Activated CD4-positive, alpha-beta memory T cell treated with anti-CD3 and anti-CD28 coated beads for 36 hours (primary cell): Measurements from ENCODE around the gene RNF14. TPM values are rescaled to one million over a fixed set of nuclear protein-coding genes. Genes with fewer than 3 reads are reported as not detected.

Experiments
- CTCF ChIA-PET: fragments of 350-600 bp; sonication (Branson Sonifier 250); formaldehyde crosslinking; loops from one replicate; lab custom pipeline; 2021; ENCODE audit warnings: antibody characterized with exemption, inconsistent platforms; lab: Charles Lee
- POLR2A ChIA-PET: fragments of 350-600 bp; sonication (Branson Sonifier 250); formaldehyde crosslinking; loops from one replicate; lab custom pipeline; 2021; ENCODE audit warnings: antibody characterized with exemption; lab: Charles Lee
- DNase-seq: peaks from one replicate; pipeline ENCODE4 v3.0.0-alpha.2; 2020
- H3K27ac Mint-ChIP-seq: one replicate; pipeline ENCODE4 v1.8.0; 2021; ENCODE audit warnings: mixed read lengths
- H3K27me3 Mint-ChIP-seq: one replicate; pipeline ENCODE4 v1.8.0; 2021; ENCODE audit warnings: mixed read lengths
- H3K36me3 Mint-ChIP-seq: one replicate; pipeline ENCODE4 v1.8.0; 2021; ENCODE audit warnings: mixed read lengths
- H3K4me1 Mint-ChIP-seq: one replicate; pipeline ENCODE4 v1.8.0; 2021; ENCODE audit warnings: low read depth, mixed read lengths
- H3K4me3 Mint-ChIP-seq: one replicate; pipeline ENCODE4 v1.8.0; 2021; ENCODE audit warnings: mild to moderate bottlenecking, mixed read lengths
- H3K9me3 Mint-ChIP-seq: one replicate; pipeline ENCODE4 v1.8.0; 2021; ENCODE audit warnings: mixed read lengths
- intact Hi-C: fragments of 100-400 bp; cut with micrococcal nuclease; formaldehyde crosslinking; loops from one replicate; pipeline ENCODE4 v1.15.1; 2023
- total RNA-seq, 2 experiments: library from RNA; stranded (reverse); gene quantifications; one replicate each; pipeline ENCODE4 v1.2.3, GENCODE V29; 2021

Gene RNF14
- total RNA-seq, 2 experiments from 2014 or later: 34.6 to 39.5 TPM

DNA sequence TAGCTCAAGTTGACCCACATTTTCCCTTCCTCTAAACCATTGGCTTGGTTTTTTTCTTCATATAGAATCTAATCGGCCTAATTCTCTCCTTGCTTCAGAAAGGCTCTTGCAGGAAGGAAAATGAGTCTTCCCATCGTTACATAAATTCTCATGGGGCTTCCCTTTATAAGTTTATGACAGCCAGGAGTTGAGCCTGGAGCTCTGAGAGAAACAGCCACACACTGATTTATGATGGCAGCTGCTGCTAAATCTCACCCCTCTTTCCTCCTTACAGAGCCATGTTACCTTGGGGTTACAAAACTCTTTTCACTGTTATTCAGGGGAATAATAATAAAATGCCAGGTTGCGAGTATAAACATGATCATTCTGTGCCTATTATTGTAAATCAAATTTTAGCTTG, 5.2 kb upstream of the RNF14 start:
- DNase-seq: no peak
- Mint-ChIP-seq H3K27me3 (no peaks in the 10 kb centered on the region), H3K36me3 (no peaks in the 10 kb centered on the region), H3K4me3 (no peak overlapping the region), H3K4me1 (peaks cover 31% of the 10 kb centered on the region), H3K9me3 (no peaks in the 10 kb centered on the region), H3K27ac (no peak overlapping the region)
- ChIA-PET POLR2A (no interaction called here), CTCF (interaction anchor here (1.1 to 7.5 kb wide), 3 partner anchors 44 to 270 kb away, joined by 4 to 277 read pairs (median 5); no protein-coding TSS in a partner anchor)
- intact Hi-C loops: loop anchor here (10.0 kb wide), 1 partner anchor 639 kb away; the partner anchor contains the start of gene TAF7

DNA sequence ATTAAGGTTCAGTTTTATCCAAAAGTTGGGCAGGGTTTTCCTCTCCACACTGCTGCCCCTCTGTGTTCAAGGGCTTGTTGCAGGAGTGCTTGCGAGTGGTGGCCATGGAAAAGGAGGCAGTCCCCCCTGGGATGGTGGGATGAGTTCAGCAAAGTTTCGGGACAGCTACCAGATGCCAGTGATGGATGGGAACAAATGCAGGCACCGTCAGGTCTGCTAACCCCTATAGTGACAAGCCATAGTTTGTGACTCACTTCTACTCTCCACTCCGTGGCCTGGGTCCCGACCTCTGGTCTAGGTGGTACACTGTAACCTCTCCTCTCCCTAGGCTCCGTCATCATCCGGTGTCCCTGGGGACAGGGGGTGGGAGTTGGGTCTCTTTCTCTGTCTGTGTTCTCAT, 3.8 kb upstream of the RNF14 start:
- Mint-ChIP-seq H3K4me1 (peaks cover 25% of the 10 kb centered on the region), H3K27ac (no peak overlapping the region), H3K36me3 (peaks cover 5% of the 10 kb centered on the region), H3K4me3 (no peak overlapping the region), H3K27me3 (no peaks in the 10 kb centered on the region), H3K9me3 (no peaks in the 10 kb centered on the region)
- no peak for DNase-seq
- intact Hi-C loops: loop anchor here (5.0 to 10.0 kb wide), 2 partner anchors 132 to 640 kb away; partner anchors contain the start of gene TAF7
- CTCF ChIA-PET: interaction anchor here (0.7 kb wide), 1 partner anchor 57 kb away, joined by 3 read pairs; no protein-coding TSS in a partner anchor
- POLR2A ChIA-PET: no interaction called here

GRCh38 chr5:141966275-141966962, 2.5 kb upstream of the RNF14 start:
- Mint-ChIP-seq H3K9me3 (no peaks in the 10 kb centered on the region), H3K27ac (no peak overlapping the region), H3K36me3 (peaks cover 5% of the 10 kb centered on the region), H3K27me3 (no peaks in the 10 kb centered on the region), H3K4me3 (no peak overlapping the region), H3K4me1 (peaks cover 20% of the 10 kb centered on the region)
- no peak for DNase-seq
- POLR2A ChIA-PET: no interaction called here
- CTCF ChIA-PET: interaction anchor here (0.6 to 4.6 kb wide), 2 partner anchors 174 to 274 kb away, joined by 3 to 51 read pairs; no protein-coding TSS in a partner anchor
- intact Hi-C loops: loop anchor here (5.0 to 10.0 kb wide), 2 partner anchors 131 to 642 kb away; partner anchors contain the start of gene TAF7

DNA sequence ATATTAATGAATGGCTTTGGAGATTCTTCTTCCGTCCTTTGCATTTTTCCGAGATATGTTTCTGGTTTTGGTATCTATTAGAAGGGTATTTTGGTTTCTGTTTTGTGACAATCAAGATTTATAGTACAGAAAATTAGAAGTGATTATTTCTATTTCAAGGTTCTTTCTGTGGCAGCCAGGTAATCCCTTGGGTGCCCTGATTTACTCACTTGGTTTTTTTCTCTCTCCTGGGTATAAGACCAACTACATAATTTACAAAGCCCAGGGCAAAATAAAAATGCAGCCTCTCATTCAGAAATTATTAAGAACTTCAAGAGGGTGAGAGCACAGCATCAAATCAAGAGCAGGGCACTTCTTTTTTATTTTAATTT, 2.0 kb upstream of the RNF14 start:
- Mint-ChIP-seq H3K4me1 (peaks cover 20% of the 10 kb centered on the region), H3K36me3 (peaks cover 7% of the 10 kb centered on the region), H3K27me3 (no peaks in the 10 kb centered on the region), H3K9me3 (no peaks in the 10 kb centered on the region), H3K4me3 (no peak overlapping the region), H3K27ac (no peak overlapping the region)
- intact Hi-C loops: loop anchor here (5.0 to 10.0 kb wide), 2 partner anchors 130 to 642 kb away; partner anchors contain the start of gene TAF7
- DNase-seq: no peak
- POLR2A ChIA-PET: no interaction called here
- CTCF ChIA-PET: interaction anchor here (1.4 to 4.6 kb wide), 4 partner anchors 46 to 325 kb away, joined by 3 to 51 read pairs (median 20); partner anchors contain the start of gene GNPDA1

- ChIA-PET CTCF (interaction anchor here (0.7 to 5.5 kb wide), 25 partner anchors 8 to 350 kb away, joined by 3 to 113 read pairs (median 6); partner anchors contain the start of genes DELE1, GNPDA1 and PCDH12), POLR2A (interaction anchor here (0.8 to 2.7 kb wide), 16 partner anchors 9 to 286 kb away, joined by 3 to 36 read pairs (median 4); partner anchors contain the start of genes DELE1, GNPDA1 and PCDH12)
- H3K9me3 Mint-ChIP-seq: no peaks in the 10 kb centered on the region
- H3K27ac Mint-ChIP-seq: peak overlapping the region; percentile 96
- intact Hi-C loops: loop anchor here (1.0 to 10.0 kb wide), 6 partner anchors 46 to 645 kb away; partner anchors contain the start of genes DELE1 and TAF7
- peaks cover 24% of the 10 kb centered on the region for H3K36me3 Mint-ChIP-seq
- peaks cover 38% of the 10 kb centered on the region for H3K4me1 Mint-ChIP-seq
- H3K27me3 Mint-ChIP-seq: no peaks in the 10 kb centered on the region
- no peak for DNase-seq
- H3K4me3 Mint-ChIP-seq: peak overlapping the region; percentile 97
Observed at GRCh38 chr5:141969783-141970771, 1.2 kb downstream of the RNF14 start.

- no peak for DNase-seq
- Mint-ChIP-seq H3K27me3 (no peaks in the 10 kb centered on the region), H3K36me3 (peaks cover 36% of the 10 kb centered on the region), H3K27ac (peak overlapping the region; percentile 72), H3K9me3 (no peaks in the 10 kb centered on the region), H3K4me1 (peaks cover 35% of the 10 kb centered on the region), H3K4me3 (no peak overlapping the region)
- POLR2A ChIA-PET: no interaction called here
- CTCF ChIA-PET: no interaction called here
- intact Hi-C loops: no loop called here
Observed at GRCh38 chr5:141973871-141974595, 5.1 kb downstream of the RNF14 start.

DNA sequence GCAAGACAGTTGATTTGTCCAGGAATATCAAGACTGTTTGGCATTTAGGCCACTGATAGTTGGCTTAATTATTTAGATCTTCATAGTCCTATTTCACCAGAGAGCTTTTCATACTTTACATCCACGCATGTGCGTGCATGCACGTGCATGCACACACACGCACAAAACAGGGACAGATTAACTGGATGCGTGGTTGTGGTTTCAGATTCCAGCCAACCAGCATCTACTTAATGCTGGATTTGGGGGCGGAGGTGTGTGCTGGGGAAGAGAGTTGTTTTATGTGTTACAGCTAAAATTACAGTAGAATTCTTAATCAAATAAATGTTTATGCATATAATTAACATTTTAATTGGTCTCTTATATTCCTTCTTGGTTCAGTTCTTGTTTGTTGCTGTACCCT, 7.3 kb downstream of the RNF14 start:
- ChIA-PET CTCF (interaction anchor here (0.6 to 5.4 kb wide), 6 partner anchors 15 to 293 kb away, joined by 3 to 28 read pairs (median 4); no protein-coding TSS in a partner anchor), POLR2A (interaction anchor here (0.7 kb wide), 1 partner anchor 133 kb away, joined by 3 read pairs; no protein-coding TSS in a partner anchor)
- Mint-ChIP-seq H3K4me1 (peaks cover 22% of the 10 kb centered on the region), H3K9me3 (no peaks in the 10 kb centered on the region), H3K27ac (no peak overlapping the region), H3K4me3 (no peak overlapping the region), H3K36me3 (peaks cover 46% of the 10 kb centered on the region), H3K27me3 (no peaks in the 10 kb centered on the region)
- intact Hi-C loops: no loop called here
- no peak for DNase-seq

- Mint-ChIP-seq H3K27me3 (no peaks in the 10 kb centered on the region), H3K4me3 (no peak overlapping the region), H3K4me1 (peaks cover 21% of the 10 kb centered on the region), H3K9me3 (no peaks in the 10 kb centered on the region), H3K27ac (no peak overlapping the region), H3K36me3 (peaks cover 45% of the 10 kb centered on the region)
- ChIA-PET CTCF (interaction anchor here (0.9 to 5.4 kb wide), 7 partner anchors 9 to 735 kb away, joined by 3 to 28 read pairs (median 8); partner anchors contain the start of gene RNF14), POLR2A (interaction anchor here (2.6 kb wide), 1 partner anchor 9 kb away, joined by 13 read pairs; the partner anchor contains the start of gene RNF14)
- no peak for DNase-seq
- intact Hi-C loops: no loop called here
Observed at GRCh38 chr5:141978389-141978788, 9.5 kb downstream of the RNF14 start.

GRCh38 chr5:141982626-141983025, 13.7 kb downstream of the RNF14 start:
- H3K4me1 Mint-ChIP-seq: no peaks in the 10 kb centered on the region
- ChIA-PET POLR2A (no interaction called here), CTCF (no interaction called here)
- intact Hi-C loops: no loop called here
- no peaks in the 10 kb centered on the region for H3K9me3 Mint-ChIP-seq
- no peaks in the 10 kb centered on the region for H3K27me3 Mint-ChIP-seq
- H3K36me3 Mint-ChIP-seq: peaks cover 42% of the 10 kb centered on the region
- no peak overlapping the region for H3K4me3 Mint-ChIP-seq
- DNase-seq: no peak
- H3K27ac Mint-ChIP-seq: no peak overlapping the region

DNA sequence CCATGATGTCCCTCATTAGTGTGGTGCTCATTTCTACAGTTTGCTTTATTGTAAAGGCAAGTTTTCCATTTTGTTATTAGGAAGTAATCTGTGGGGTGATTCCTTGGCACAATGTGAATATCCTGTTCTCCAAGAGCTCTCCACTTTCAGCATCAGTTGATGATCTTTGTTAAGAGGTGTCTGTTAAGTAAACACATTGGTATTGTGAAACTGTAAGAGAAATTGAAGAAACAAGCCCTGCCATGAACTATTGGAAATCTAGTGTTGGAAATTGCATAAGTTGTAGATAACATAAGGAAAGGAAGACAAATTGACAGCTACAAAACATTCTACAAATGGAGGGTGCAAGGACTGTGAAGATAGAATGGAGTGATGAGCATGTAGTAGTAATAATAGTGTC, 17.2 kb downstream of the RNF14 start:
- no peak overlapping the region for H3K4me3 Mint-ChIP-seq
- no peaks in the 10 kb centered on the region for H3K9me3 Mint-ChIP-seq
- H3K4me1 Mint-ChIP-seq: no peaks in the 10 kb centered on the region
- CTCF ChIA-PET: interaction anchor here (0.8 to 1.1 kb wide), 3 partner anchors 15 to 68 kb away, joined by 3 to 5 read pairs (median 3); no protein-coding TSS in a partner anchor
- no peak for DNase-seq
- POLR2A ChIA-PET: no interaction called here
- H3K27me3 Mint-ChIP-seq: no peaks in the 10 kb centered on the region
- intact Hi-C loops: no loop called here
- no peak overlapping the region for H3K27ac Mint-ChIP-seq
- peaks cover 29% of the 10 kb centered on the region for H3K36me3 Mint-ChIP-seq
